Measurements from ENCODE around the gene PPFIA4.

- no peak for TF ChIP-seq CTCF (IDR thresholded peaks at IDR 0.05)
- no peak for TF ChIP-seq POLR2A (IDR thresholded peaks at IDR 0.05)
These were observed 87.0 kb downstream of the PPFIA4 start for GRCh38 chr1:203113308-203113707.
